GM18873 (cell line): ENCODE data around the gene C1orf216.
"Not testable (repeated sequence)": the region's sequence is repeated elsewhere in the genome, so short reads cannot be mapped to it uniquely, and the experiment has no call there.

Experiments used
- ATAC-seq: cut with Tn5 transposase; IDR thresholded peaks from one replicate; pipeline ENCODE4 v1.9.1; 2021; ENCODE audit warnings: mild to moderate bottlenecking, moderate library complexity, moderate number of reproducible peaks; ENCODE audit not compliant: unreplicated experiment, low FRiP score

Gene C1orf216, protein sequence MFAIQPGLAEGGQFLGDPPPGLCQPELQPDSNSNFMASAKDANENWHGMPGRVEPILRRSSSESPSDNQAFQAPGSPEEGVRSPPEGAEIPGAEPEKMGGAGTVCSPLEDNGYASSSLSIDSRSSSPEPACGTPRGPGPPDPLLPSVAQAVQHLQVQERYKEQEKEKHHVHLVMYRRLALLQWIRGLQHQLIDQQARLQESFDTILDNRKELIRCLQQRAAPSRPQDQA

DNA sequence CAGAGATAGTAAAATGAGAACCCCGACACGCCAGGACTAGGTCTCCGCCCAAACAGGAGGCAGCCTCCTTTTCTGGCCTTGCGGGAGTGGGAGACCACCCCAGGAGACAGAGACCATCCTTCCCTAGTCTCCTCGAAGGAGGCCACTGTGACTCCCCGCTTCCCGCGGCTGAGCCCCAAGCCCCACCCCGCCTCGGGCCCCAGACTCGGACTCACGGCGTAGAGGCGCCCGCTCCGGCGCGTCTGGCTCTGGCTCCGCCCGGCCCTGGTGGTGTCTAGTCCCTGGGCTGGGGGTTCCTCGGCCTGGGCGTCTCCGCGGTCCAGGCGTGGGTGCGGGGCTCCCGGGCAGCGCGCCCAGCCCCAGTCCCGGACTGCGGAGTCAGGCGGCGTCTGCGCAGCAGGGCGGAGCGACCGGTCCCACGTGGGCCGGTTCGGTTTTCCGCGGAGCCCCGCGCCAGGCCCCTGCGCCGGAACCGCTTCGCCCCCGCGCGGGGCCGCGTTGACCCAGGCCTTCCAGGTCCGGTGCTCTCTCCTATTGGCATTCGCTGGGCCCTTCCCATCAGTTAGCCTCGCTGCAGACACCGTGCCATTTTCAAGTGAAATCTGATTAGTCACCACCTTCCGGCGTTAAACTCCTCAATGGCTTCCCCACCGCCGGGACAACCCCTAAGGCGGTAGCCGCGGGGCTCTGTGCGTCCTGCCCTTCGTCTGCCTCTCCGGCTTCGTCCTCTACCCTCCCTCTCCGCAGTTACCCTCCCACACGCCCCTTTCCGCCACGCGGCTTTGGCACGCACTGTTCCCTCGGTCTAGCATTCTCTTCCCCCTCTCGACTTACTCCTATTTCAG lies at the start of gene C1orf216:
TSS of gene C1orf216 (minus strand) at position 393 of the 845 bp plus-strand sequence. CDS start 2,563 bp downstream, outside the sequence.
- no peak for ATAC-seq

DNA sequence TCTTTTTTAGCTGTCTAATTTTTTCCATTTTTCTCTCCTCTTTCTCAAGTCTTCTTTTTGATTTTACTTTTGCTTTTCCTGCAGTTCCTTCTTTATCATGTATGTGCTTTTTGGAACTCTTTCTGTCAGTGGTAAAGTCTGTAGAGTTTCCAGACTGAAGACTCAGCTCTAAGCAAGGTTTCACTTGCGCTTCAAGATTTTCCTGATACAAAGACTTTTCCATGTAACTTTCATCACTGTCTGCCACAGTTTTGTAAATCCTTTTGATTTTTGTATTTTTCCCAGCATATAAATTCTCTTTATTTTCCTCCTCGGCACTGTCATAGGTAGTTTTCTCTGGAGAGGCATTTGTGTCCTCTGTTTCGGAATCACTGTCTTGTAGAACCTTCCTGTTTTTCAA lies 45.6 kb upstream of the C1orf216 start:
- ATAC-seq: no peak

DNA sequence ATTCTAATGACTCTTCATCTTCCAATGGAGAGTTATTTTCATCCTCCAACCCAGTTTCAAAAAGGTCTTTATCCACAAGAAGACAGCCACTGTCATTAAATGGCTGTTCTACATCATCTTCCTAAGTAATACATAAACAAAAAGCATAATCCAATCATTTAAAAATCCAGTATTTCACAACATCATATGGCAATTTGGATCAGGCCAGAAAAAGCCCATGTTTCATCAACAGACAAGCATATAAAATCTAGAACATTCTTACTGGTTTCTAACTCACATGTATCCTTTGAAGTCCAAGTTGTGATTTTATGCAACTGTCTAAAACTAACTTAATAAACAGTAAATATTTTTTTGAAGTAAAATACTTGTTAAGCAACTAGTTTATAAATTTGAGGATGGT lies 44.5 kb upstream of the C1orf216 start:
- no peak for ATAC-seq

DNA sequence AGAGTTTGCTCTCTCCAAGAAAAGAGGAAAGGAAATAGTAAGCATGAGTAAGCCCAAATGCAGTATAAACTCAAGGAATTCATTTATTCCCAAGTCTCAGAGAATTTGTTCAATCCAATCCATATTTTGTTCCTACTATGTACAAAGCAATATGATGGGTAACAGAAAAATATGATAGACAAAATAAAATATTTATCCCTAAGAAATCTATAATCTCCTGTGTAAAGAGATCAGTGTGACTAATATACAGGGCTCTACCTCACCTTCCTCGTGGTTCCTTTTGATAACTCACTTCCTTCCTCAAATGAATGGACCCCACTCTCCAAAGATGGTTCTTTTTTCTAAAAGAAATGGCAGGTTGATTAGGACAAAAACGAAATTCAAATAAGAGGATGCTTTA lies 43.5 kb upstream of the C1orf216 start:
- ATAC-seq: no peak

DNA sequence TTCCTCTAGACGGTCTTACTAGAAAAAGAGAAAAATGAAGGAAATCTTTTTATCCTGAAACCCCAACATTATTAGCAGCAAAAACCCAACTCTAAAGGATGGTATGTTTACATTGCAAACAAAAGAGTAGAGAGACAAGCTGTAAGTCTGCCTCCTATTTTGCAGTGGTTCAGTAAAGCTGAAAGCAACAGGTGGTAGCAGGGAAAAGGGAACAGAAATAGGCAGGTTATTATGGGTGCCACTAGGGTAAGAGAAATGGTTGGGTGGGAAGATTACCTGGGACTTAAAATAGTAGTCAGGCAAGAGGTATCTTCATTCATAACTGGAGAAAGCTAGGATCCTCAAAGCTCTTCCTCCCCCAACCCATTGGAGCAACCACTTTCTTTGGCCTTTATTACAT lies 37.4 kb upstream of the C1orf216 start:
- no peak for ATAC-seq

DNA sequence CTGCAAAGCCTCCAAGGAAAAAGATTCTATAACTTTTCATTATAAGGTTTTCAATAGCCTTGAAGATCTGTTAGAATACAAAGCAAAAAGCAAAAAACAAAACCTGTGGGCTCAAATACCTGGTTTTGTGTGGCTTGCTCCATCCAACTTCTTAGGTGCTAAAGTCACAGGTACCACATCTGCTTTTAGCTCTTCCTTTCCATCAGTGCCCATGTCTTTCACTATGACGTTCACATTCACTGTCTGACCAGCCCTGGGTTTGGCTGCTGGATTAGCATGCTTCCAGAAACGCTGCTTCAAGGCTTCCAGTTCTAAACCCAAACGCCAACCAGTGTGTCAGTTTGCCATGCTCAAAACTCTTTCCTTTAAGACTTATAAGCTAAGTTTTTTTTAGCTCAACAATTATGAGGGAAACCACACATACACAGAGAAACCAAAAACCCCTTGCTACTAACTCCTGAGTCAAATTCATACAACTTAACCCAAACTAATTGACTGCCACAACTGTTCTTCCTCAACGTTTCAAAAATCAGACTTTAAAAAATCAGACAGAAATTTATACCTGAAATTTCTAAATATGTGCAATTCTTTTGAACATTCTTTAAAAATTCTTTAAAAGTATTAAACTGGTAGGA lies 35.1 kb upstream of the C1orf216 start:
- ATAC-seq: no peak

DNA sequence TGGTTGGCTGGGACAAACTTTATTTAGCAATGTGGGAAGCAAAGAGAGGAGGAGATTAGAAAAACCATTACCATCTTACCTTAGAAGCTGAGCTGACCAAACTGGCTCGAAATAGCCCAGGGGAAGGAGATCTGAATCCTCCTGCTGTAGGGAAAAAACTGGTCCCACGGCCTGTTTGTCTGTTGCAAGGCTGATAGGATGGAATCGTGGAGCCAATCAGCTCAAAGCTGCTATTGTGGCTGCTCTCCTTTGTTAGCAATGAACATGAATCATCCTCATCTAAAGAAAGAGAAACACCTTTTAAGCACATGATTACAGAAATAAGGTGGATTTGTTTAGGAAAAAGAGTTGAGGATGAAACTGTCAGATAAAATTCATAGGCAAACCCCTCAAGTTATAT lies 29.6 kb upstream of the C1orf216 start:
- ATAC-seq: no peak

DNA sequence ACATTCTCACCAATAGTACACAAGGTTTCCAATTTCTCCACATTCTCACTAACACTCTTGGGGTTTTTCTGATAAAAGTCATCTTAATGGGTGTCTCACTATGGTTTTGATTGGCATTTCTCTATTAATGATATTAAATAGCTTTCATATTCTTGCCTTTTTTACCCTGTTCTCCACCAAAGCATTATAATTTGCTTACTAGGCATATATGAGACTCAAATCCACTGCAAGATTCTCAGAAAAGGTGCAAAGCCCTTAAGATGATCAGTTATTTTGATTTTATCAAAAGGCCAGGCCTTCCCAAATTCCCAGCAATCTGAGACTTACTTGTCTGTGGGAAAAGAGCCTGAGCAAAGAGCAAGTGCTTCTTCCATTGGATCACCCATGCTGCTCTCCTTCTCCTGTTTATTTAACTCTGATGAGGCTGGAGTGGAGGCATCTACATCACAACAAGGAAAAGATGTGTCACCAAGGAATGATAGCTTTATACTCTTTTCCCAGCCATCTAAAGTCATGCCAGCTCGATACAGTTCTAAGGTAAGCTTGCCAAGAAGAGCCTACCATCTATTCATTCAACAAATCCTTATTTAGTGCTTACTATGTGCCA lies 26.5 kb upstream of the C1orf216 start:
- ATAC-seq: no peak

DNA sequence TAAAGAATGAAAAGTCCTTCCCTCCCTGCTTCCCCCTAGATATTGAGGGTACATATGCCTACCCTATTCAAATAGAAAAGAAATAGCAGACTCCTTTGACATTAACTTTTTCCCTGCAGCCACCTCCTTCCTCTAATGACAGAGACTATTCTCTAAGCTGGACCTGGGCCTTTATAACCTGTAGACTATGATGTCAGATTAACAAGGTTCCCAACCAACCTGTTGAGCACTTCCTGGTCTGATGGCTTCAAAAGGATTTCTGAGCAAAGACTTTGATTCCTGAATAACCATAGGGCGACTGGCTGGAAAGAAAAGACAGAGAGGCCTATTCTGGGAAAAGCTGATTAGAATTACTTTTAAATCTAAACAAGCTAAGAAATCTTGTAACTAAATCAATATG lies 18.4 kb upstream of the C1orf216 start:
- ATAC-seq: no peak

DNA sequence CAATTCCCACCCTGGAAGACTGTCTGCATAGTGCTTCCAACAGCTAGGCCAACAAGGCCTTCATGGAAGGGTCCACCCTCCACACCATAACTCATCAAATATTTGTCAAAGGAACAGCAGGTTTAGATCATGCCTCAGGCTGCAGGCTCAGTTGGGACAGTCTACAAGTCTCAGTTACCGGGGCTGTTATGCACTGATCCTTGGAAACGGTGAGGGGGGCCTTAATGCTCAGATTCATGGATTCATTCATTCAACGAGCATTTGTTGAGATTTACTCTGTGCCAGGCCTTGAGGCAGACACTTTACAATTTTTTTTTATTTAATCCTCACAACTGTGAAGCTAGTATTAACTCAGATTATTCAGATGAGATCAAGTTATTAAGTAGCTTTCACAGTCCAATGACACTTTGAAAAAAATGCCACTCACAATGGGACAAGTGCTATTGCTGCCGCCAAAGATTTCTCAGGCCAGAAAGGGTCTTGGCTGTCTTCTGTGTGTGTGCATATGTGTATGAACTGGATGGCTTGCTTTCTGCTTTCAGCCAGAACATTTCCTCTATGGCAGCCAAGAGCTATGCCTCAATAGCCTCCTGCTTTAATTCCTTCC lies 8.9 kb upstream of the C1orf216 start:
- no peak for ATAC-seq

DNA sequence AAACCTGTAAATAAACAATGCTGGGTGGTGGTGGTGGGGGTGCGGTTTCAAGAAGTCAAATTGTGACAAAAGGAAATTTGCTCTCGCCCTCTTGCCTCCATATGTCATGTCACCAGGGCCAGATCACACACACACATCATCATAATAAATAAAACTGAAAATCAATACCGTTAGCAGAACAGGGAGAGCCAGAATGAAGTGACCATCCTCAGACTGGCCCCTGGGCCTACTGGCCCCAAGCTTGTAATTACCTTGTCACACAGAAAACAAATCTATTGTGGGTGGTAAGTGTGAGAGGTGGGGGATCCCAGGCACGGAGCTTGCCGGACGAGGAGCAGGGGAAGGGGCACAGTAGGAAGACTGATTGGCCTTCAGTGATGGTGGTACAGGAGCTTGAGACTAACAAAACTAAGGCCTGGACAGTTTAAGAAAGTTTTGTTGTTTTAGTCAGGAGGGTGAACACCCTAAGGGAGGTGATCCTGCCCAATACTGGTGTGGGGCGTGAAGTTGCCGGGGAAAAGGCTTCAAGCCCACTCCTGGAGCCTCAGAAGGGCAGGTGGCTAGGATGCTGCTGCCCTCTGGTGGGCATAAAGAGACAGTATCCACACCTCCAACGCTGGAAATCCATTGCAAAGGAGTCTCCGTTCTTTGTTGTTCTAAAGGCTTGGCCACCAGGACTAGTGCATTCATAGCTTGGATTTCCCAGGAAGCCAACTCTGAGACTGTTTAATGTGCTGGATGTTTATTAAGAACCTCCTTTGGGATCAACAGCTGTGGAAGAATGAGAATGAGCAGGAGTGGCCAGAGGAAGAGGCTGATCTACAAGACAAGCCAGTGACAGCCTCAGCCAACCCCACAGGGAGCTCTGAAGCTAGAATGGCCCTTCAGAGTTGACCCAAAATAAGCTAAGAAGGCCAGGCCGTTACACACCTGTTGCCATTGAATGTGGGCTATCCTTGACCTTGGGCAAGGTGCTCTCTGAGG lies 8.1 kb upstream of the C1orf216 start:
- no peak for ATAC-seq

DNA sequence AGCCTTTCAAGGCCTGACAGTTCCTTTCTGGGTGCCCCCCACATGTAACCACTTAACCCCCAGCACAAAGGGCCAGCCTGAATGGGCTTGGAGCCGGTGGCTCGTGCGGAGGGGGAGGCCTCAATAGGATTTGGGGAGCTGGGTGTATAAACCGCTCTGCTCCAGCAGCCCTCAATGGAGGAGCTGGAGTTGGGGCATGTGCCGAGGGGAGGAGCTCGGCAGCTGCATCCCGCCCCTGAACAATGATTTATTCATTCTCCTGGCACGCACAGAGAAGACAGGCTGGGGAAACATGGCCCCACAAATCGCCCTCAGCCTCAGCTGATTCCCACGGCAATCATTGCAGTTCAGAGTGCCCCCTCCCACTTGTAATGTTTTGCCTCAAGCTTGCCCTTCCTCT lies 6.9 kb upstream of the C1orf216 start:
- ATAC-seq: no peak

DNA sequence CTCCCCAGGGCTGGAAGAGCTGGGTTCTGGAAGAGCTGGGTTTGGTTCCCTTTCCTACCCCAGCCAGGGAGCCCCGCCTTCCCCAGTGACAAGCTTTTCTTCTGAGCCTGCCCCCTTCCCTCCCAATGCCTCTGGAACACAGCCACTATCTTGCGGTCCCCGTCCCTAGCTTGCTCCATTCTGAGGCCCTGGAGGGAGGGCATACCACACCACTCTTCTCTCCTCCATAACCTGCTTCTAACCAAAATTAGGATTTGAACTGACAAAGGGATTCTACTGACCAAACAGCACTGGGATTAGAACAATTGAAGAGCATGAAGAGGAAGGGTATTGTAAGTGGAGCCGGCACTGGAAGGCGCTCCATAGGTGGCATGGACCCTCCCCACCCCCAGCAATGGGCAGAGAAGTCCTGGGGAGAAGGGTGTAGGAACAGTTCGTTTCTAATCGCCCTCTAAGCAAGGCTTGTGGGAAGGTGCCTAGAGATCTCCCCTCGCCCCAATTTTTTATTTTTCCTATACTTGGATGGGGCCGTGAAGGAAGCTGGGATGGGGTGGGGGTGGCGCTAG lies 690 bp downstream of the C1orf216 start:
- ATAC-seq: no peak

DNA sequence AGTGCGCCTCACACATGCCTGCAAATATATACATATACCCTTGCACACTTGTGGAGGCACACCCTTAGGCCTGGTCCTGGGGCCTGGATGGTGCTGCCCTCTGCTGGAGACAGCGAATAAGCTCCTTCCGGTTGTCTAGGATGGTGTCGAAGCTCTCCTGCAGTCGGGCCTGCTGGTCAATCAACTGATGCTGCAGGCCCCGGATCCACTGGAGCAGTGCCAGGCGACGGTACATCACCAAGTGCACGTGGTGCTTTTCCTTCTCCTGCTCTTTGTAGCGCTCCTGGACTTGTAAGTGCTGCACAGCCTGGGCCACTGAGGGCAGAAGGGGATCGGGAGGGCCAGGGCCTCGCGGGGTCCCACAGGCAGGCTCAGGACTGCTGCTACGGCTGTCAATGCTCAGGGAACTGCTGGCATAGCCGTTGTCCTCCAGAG lies 3.1 kb downstream of the C1orf216 start:
- ATAC-seq: no peak

DNA sequence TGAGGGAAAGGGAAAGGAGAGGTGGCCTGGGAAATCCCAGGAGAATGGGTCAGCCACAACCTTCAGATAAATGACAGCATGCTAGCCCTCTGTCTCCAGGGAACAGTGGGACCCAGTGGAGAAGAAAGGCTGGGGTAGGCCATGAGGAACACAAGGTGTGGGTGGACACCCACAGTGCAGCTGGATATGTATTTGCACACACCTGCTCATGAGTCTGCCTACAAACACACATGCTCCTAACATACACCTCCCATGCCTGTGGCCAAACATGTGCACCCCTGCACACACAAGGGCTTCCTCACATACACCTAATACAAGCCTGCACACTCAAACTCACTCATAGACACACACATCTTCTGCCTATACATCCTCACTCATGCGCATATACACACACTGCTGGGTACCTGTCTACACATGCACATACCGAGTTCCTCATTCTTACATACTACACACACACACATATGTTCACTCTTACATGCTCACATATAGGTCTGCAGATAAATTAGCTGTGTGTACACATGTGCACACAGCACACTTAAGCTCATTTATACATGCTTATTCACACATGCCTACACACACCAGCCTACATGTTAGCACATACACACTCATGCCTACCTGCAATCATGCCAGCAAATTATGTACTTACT lies 3.6 kb downstream of the C1orf216 start:
- no peak for ATAC-seq

DNA sequence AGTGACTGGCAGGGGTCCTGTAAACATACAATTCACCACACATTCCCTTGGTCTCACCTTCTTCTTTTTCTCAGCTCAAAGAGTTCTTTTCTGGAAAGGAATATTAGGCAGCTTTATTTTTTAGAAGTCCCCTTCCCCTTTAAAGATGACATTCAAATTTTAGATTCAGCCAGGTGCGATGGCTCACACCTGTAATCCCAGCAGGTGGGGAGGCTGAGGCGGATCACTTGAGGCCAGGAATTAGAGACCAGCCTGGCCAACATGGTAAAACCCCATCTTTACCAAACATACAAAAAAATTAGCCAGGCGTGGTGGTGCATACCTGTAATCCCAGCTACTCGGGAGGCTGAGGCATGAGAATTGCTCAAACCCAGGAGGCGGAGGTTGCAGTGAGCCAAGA lies 7.6 kb downstream of the C1orf216 start:
- ATAC-seq: not testable (repeated sequence)

DNA sequence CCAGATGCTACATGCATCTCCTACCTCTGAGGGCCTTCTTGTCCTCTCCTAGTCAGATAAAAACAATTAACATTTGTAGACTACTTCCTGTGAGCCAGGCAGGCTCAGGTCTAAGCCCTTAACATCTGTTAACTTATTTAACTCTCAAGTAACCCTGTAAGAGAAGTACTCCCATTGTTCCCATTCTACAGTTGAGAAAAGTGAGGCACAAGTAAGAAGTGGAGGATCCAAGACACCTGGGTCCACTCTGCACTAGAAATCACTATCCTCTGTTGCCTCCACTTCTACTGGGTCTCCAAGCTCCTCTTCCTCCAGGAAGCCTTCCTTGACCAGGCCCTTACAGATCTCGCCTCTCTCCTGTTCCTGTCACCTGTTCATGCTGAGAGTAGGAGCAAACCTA lies 9.7 kb downstream of the C1orf216 start:
- no peak for ATAC-seq

DNA sequence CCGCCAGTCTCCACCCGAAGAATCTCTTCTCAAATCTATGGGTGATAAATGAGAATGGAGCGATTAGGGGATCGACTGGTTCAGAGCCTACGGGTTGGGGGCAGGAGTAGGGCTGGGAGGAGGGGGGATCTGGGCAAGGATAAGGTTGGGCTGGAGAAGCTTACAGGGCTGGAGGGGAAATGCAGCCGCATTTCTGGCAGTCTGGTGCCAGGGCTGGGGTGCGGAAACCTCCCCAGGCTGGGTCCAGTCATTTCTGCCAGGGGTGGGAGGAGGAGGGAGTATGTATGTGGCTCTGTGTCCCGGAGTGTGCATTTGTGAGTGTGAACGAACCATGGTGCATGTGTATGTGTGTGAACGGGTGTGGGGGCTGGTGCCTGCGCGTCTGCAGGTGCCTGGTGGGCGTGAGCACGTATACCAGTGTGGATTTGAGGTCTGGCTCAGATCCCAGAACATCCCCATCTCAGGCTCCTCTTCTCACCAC lies 10.2 kb downstream of the C1orf216 start:
- no peak for ATAC-seq
